COLO829 (cell line): Measurements from ENCODE around the gene ENKD1.

Source experiments
- DNase-seq: peaks from one replicate; pipeline ENCODE4 v3.0.0; 2012; ENCODE audit warnings: low spot score

The ENKD1 gene

GRCh38 chr16:67663877-67664222 lies 2.7 kb downstream of the ENKD1 start:
- DNase-seq = no peak

- DNase-seq = no peak
These were observed 3.2 kb downstream of the ENKD1 start for GRCh38 chr16:67663151-67663876.

GRCh38 chr16:67662653-67663010 lies 3.9 kb downstream of the ENKD1 start:
- DNase-seq = no peak

- DNase-seq = no peak
These were observed 4.5 kb downstream of the ENKD1 start for GRCh38 chr16:67661886-67662652.

- DNase-seq = no peak
These were observed 5.3 kb downstream of the ENKD1 start for GRCh38 chr16:67661101-67661761.

- DNase-seq = peak; percentile 97
These were observed 6.0 kb downstream of the ENKD1 start, which contains the start of gene PARD6A for GRCh38 chr16:67660564-67661028. TSS of gene PARD6A (plus strand) at chr16:67660960. CDS start at chr16:67661039, 79 bp downstream.

GRCh38 chr16:67659675-67660563 lies 6.6 kb downstream of the ENKD1 start, which contains the start of gene ACD:
TSS of gene ACD (minus strand) at chr16:67660260. CDS start at chr16:67660220, 40 bp downstream.
- peak; percentile 89 for DNase-seq

- DNase-seq = no peak
These were observed 7.5 kb downstream of the ENKD1 start for GRCh38 chr16:67658849-67659674.

- no peak for DNase-seq
These were observed 8.6 kb downstream of the ENKD1 start for GRCh38 chr16:67657751-67658518.

- no peak for DNase-seq
These were observed 9.4 kb downstream of the ENKD1 start for GRCh38 chr16:67657017-67657608.

- no peak for DNase-seq
These were observed 10.1 kb downstream of the ENKD1 start for GRCh38 chr16:67656344-67657016.

- no peak for DNase-seq
These were observed 11.2 kb downstream of the ENKD1 start for GRCh38 chr16:67655363-67655762.

- no peak for DNase-seq
These were observed 12.1 kb downstream of the ENKD1 start for GRCh38 chr16:67654403-67654911.

- DNase-seq = no peak
These were observed 12.7 kb downstream of the ENKD1 start for GRCh38 chr16:67653789-67654402.

- DNase-seq = no peak
These were observed 13.3 kb downstream of the ENKD1 start for GRCh38 chr16:67653128-67653788.

GRCh38 chr16:67652578-67653127 lies 13.9 kb downstream of the ENKD1 start:
- no peak for DNase-seq

- no peak for DNase-seq
These were observed 14.7 kb downstream of the ENKD1 start for GRCh38 chr16:67651847-67652246.

- no peak for DNase-seq
These were observed 15.5 kb downstream of the ENKD1 start for GRCh38 chr16:67651039-67651438.
